NCI-H524 treated with DMSO at 0.1 percent for 48 hours (cell line): Measurements from ENCODE around the gene TTC13.
A peak's percentile ranks its signal among the peaks of the same experiment; 100 is the strongest.

ENCODE experiments used
- DNase-seq: peaks from one replicate; lab custom pipeline; 2025; lab: John Stamatoyannopoulos, UW

Gene TTC13

DNA sequence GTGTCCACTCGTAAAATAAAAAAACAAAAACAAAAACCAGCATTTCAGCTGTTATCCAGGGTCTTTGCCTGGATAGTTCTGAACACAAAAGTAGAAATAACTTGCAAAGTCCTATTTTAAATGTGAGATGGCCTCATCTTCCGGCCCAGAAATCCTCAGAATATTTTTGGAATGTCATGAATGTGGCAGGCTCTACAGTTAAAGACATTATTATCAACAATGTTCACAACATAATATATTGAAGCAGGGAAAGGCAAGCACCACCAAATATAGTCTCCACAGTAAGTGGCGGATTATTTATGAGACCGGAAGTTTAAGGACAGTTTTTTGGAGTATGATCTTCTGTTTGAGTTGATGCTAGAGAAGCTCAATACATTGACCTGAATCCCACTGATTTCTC lies 109.2 kb downstream of the TTC13 start:
- DNase-seq: no peak

DNA sequence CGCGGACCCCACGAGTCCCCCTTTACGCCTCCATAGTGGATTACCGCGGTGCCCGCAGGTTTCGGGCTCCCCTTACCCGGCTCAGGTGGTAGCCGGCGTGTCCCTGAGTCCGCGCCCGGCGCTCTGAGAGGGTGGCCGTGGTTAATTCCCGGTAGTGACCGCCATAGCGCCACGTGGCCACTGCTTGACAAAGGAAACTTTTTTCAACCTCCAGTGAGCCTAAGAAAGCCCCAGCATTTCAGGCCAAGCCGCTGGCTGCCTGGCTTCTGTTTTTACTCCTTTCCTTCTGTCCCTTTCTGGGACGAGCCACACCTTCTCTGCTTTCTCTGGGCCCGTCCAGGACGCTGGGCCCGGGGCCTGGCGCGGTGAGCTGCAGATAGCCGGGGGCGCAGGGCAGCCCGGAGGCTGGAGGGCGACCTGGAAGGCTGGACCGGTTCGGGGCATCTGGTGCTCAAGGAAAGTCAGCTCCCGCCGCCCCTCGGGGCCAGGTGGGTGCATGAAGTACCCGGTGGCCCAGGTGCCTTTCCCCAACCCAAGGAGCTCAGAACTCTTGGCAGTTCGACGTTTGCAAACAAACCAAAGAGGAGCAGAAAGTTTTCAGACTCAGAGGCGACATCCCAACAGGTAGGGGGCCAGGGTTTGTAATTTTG lies 109.8 kb downstream of the TTC13 start:
- DNase-seq: no peak

DNA sequence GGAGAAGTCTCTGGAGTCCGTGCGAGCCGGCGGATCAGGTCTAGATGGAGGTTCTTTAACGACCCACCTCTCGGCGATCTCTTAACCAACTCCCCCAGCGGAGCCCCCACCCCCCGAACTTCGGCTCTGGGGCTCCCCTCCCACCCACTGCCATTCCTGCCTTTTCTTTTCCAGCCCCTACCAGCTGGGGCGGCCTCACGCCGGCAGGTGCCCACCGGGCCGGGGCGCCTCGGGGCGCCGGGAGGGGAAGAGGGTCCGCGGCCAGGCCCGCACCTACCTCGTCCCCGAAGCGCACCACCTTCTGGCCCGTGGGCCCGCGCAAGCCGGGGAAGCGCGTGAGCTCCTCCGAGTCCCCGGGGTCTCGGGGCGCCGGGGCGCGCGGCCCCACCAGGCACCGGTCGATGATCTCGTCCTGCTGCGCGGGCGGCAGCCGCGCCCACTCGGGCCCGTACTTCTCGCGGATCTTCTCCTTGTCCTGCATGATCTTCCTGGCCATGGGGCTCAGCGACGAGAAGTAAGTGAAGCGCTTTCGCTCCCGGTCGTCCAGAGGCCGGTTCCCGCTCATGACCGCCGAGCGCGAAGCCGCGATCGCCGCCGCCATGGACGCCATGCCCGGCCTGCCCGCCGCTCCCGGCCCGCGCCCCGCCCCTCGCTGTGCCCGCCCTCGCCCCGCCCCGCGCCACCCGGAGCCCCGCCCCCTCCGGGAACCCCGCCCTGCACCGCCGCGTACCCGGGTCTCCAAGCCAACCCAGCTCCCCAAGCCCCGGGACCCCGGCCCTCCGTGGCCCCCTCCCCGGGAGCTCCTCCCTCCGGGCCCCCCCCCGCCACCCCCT lies 110.5 kb downstream of the TTC13 start, which contains the start of gene C1orf198:
TSS of gene C1orf198 (minus strand) at position 619 of the 833 bp plus-strand sequence. CDS start at position 610, 9 bp downstream.
- DNase-seq: no peak

DNA sequence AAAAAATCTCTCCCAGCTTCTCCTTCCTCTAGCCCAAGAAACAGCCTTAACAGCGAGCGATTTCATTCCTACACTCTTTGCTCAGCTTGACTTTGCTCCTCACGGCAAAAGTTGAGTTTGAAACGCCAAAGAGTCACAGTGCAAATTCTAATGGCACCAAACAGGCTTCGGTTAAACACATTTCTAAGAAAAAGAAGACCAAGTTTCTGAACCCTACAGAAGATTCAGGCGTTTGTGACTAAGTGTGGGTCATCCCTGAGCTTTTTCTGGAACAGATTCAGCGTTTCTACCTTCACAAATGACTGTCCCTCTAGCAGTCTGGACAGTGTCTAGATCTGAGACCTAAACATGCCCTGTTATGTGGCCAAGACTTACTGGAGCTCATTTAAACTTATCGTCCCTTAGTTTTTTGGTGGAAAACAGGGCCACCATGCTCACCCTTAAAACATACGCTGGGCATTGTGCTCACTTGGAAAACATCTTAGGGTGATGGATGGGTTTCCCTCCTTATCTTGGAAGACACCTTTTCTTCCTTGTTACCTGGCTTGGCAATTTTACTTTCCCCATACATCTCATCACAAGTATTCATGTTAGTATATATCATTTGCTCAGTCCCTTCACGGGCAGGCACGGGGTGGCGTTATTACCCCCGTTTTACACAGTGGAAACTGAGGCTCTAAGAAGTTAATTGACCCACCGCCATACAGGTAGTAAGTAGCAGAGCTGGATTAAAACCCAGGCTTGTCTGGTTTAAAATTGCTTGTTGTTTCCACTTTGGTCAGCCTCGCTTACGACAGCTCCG lies 111.4 kb downstream of the TTC13 start:
- no peak for DNase-seq

DNA sequence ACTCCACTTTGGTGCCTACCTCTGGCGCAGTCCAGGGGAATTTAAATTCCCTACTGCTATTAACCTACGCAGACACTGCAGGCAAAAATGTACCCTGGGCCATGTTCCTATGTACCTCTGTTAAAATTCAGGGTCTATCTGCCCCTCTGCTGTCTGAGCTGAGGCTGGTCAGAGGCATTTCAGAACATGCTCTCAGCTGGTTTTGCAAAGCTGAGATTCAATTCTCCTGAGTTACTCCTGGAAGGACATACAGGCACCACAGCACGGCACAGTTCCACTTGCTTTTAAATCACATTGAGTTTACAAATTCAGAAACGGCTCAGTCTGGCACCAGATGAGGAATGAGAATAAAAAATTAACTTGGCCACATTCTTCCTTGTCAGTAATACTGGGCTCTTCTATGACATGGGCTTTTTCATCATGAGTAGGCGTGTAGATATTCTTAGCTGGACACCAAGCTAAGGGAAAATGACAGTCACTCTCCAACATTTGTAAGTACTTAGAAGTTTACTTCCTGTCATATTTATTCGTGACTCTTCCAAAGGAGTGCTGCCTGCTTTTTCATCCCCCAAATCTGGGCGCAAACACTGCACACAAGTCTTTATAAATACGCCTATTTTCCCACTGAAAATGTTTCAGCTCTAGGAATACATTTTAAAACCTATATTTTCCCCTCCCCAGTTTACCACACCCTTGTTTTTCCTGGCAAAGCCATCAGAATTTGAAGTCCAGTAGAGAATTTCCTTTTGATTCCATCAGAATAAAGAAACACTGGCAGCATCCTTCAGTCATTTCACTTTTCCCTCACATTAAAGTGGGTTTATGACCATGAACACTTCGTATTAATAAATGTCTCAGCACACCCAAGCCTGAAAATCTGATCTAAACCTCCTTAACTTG lies 112.2 kb downstream of the TTC13 start:
- no peak for DNase-seq

DNA sequence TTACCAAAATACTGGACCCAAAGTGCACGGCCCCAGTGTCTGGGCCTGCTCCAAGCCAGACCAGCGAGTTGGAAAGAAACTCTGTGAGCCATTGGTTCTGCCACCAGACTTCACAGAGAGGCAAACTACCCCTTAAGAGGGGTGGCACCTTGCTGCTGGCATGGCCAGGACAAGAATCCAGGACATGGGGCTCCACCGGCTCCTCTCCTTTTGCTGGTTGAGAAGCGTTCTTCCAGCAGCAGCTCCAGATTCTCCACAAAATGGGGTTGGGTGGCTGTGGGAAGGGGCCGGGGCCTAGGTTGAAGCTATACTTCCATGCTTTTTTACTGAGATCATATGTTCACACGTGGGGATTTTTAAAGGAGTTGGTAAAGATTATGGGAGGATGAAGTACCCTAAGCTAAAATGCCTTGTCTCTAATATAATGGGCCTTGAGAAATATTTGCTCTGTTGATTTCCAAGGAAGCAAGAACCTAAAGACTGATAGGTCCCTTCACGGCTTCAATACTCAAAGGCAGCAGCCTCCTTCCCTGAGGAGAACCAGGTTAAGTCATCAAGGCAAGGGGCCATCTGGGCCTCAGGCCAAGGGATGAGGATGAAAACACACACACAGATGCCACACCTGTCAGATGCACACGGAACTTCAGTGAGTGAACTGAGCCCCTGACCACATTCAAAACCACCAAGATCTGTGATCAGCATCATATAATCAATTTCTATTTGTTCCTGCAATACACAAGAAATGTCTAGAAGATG lies 113.4 kb downstream of the TTC13 start:
- DNase-seq: no peak

DNA sequence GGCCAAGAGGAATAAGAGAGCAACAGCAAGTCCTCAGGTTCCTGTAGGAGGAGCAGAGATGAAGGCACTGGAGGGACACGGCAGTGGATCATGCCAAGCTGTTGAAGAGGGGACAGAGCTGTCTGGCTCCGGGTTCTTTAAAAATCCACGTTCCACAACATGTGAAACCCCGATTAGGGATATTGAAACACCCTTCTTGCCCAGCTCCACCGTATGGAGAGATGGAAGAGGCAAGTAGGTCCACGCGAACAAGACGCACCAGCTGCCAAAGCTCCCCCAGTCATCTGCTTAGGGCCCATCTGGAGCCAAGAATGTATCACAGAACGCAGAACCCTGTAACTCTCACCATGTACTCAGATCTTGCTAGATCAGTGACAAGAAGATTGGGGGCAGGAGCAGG lies 114.2 kb downstream of the TTC13 start:
- no peak for DNase-seq

DNA sequence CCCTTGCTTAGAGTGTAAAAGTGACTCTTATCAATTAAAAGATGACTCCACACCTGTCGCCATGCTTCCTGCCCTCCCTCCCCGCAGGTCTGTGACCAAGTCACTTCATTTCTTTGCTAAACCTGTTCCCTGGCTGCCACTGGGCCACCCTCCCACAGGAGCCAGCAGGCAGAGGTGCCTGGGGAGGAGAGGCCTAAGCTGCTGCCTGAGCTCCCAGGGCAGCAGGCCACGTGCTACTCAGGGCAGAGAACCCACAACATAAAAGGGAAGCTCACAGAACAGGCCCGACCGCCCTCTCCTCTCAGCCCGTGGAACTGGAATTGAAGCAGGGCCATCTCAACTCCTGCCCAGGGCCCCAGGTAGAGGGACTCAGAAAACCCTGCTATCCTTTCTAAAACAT lies 115.2 kb downstream of the TTC13 start:
- no peak for DNase-seq

DNA sequence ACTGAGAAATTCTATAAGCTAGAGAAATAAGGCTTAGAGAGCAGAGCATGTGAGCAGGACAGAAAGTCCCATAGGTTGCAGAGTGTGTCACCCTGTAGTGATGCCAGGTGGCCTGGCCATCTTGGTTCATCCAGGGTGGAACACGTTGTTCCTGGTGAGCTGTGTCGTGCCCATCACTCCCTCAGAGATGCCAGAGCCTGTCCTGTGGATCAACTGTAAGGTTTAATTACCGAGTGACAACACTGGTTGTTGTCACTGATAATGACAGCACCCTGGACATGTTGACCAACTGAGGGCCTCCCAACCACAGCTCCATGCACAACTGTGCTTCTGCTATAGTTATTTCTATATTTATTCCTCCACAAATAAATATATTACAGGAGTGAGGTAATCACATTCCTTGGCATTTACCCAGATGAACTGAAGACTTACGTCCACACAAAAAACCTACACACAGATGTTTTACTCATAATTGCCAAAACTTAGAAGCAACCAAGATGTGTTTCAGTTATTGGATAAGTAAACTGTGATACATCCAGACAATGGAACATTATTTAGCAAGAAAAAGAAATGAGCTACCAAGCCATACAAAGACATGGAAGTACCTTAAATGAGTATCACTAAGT lies 116.6 kb downstream of the TTC13 start:
- DNase-seq: no peak

DNA sequence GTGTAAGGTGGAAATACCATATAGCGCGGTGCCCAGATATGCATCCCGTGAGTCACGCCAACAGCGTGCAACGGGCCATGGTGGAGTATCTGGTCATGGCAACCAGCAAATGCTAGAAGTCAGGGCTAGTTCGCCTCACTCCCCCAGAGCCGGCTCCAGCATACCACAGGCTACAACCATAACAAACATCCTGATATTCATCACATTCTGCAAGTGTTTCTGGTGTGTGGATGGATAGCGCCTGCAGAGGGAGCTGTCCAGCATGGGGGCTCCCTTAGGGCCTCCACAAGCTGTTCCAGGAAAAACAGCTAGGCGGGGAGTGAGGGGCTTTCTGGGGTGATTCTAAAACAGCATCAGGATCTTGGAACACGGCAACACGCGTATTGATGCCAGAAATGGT lies 117.2 kb downstream of the TTC13 start:
- DNase-seq: no peak

DNA sequence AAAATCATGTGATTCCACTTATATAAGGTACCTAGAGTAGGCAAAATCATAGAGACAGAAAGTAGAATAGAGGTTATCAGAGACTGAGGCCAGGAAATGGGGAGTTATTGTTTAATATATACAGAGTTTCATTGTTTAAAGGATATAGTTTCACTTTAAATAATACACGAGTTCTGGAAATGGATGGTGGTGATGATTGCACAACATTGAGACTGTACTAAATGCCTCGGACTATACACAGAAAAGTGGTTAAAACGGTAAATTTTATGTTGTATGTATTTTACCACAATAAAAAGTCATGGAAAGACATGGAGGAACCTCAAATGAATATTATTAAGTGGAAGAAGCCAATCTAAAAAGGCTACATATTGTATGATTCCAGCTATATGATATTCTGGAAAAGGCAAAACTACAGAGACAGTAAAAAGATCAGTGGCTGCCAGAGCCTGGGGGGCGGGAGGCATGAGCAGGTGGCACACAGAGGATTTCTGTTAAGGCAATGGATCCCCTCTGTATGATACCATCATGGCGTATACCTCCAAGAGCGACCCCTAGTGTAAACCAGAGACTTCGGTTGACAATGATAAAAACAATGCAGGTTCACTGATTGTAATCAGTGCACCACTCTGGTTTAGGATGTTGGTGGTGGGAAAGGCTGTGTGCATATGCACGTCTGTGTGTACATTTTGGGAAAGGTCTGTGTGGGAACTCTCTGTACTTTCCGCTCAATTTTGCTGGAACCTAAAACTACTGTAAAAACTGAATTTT lies 117.9 kb downstream of the TTC13 start:
- peak; percentile 8 for DNase-seq

DNA sequence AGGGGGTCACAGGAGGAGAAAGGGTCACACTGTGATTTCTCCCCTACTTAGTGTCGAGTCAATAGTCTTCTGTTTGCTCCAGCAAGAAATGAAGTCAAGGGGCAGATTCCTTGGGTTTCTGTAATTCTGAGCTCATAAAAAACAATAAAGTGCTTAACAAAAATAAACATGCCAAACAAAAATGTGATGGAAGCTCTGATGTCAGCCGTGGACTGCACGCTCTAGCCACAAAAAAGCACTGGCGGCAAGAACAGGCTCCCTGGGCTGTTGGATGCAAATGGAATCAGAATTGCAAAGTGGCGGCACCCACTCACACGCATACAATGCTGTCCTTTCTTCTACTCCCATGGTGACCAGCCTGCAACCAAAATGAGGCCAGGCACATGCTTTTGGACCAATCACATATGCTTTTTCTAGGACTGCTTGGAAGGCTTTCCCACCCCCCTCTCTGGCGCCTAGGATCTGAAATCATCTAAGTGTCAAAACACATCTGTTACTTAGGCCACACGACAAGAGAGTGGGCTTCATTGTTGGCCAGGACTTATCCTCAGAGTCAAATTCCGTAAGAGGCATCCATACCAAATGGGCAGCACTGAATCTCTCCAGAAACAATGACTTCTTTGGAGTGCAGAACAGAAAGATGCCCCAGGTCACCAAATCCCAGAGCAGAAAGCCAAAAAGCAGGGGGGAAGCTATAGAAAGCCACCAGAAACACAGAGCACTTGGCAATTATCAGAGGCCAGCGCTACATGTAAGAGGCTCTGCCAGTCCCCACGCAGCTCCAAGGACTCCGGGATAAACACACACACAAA lies 119.5 kb downstream of the TTC13 start:
- no peak for DNase-seq

DNA sequence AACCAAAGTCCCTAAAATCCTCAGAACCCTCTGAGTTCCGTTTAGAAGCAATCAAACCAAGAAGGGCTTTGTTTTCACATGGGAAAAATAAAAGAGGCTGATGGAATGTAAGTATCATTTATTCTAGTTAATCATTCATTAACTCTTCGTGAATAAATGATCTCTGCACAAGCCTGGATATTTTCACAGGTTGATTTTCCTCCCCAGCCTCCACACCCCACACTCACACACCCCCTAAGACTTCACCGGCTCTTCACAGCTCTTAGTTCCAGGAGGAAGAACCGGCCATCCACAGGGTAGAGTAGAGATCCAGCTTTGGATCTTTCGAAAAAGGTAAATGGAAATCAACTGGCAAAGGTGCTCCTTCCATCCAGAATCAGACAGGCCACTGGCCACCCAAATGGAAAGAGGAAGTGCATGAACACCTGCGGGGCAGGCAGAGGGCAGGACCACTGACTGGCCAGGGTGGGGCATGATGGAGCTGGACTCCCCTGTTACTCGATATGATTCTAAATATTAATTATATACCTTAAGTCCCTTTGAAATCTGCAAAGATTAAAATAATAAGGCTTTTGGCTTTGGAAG lies 120.3 kb downstream of the TTC13 start:
- no peak for DNase-seq

DNA sequence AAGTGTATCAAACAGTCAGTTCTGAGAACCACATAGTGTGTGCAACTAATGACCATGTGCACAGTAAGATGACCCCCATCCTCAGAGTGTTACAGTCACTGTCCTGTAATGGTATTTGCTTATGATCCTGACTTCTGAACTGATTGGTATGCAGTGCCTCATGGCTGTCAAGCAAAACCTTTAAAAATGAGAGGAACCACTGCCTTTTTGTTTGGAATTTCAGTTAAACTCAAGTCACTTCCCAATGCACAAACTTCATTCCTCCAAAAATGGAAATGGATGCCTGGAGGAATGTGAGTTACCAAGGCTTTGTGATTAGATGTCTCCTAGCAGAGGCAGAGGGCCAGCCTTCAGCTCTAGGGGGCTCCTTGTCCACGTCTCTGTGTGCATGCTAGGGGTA lies 120.8 kb downstream of the TTC13 start:
- no peak for DNase-seq

DNA sequence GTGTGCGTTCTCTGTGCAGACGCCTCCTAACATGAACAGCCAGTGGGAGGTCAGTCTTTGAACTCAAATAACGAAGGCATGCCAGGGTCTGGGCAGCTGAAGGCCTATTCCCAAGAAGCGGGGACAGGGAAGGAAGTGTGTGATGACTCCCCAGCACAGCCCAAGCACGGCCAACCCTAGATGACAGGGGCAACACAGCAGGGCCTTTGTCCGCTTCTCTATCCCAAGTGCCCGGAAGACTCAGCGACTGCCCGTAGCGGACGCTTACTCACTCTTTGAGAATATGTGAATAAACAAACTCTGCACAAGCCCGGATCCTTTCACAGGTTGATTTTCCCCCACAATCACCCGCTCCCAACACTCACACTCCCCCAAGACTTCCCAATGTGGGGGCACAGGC lies 121.6 kb downstream of the TTC13 start:
- DNase-seq: no peak
